ENCODE measurements around the gene PSMA6.
A peak's percentile ranks its signal among the peaks of the same experiment; 100 is the strongest.

Gene PSMA6

GRCh38 chr14:35292051-35292769, at the start of gene PSMA6:
PSMA6 (plus strand) TSS chr14:35292382; CDS start chr14:35292477, 95 bp downstream.
- peak within 1 kb of the TSS; percentile 92 for H3K4me3 ChIP-seq (ENCODE audit: low read depth, low read length)
- TF ChIP-seq, protein P1, sequence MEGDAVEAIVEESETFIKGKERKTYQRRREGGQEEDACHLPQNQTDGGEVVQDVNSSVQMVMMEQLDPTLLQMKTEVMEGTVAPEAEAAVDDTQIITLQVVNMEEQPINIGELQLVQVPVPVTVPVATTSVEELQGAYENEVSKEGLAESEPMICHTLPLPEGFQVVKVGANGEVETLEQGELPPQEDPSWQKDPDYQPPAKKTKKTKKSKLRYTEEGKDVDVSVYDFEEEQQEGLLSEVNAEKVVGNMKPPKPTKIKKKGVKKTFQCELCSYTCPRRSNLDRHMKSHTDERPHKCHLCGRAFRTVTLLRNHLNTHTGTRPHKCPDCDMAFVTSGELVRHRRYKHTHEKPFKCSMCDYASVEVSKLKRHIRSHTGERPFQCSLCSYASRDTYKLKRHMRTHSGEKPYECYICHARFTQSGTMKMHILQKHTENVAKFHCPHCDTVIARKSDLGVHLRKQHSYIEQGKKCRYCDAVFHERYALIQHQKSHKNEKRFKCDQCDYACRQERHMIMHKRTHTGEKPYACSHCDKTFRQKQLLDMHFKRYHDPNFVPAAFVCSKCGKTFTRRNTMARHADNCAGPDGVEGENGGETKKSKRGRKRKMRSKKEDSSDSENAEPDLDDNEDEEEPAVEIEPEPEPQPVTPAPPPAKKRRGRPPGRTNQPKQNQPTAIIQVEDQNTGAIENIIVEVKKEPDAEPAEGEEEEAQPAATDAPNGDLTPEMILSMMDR (conservative IDR thresholded peaks at IDR 0.05; ENCODE audit: low read depth, low read length), result no peak
- peak; percentile 99 for DNase-seq (ENCODE audit: low read depth)

- DNase-seq (ENCODE audit: low read depth), result no peak
- no peak overlapping the region for H3K4me3 ChIP-seq (ENCODE audit: low read depth, low read length)
- TF ChIP-seq, protein P1 (conservative IDR thresholded peaks at IDR 0.05; ENCODE audit: low read depth, low read length), result no peak
Observed at GRCh38 chr14:35242599-35243311, 49.4 kb upstream of the PSMA6 start.

- no peak for DNase-seq (ENCODE audit: low read depth)
- TF ChIP-seq, protein P1 (conservative IDR thresholded peaks at IDR 0.05; ENCODE audit: low read depth, low read length), result no peak
- no peak overlapping the region for H3K4me3 ChIP-seq (ENCODE audit: low read depth, low read length)
Observed at GRCh38 chr14:35243956-35244355, 48.2 kb upstream of the PSMA6 start.

DNA sequence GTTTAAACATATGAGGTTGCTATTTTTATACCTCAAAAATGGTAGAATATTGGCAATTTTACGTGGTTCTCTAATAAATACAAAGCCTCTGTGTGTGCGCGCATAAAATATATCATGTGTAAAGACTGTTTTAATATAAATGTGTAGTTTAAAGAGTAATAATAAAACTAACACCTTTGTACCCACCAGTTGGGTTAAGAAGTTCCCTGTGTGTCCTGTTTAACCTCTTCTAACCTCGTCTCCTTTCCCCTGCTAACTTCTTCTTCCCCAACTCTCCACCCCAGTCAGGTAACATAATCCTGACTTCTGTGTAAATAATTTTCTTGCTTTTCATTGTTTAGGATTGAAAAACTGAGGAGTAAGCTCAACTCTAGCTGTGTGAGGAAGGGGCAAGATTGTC, 47.6 kb upstream of the PSMA6 start:
- no peak overlapping the region for H3K4me3 ChIP-seq (ENCODE audit: low read depth, low read length)
- DNase-seq (ENCODE audit: low read depth), result no peak
- TF ChIP-seq, protein P1 (conservative IDR thresholded peaks at IDR 0.05; ENCODE audit: low read depth, low read length), result no peak

DNA sequence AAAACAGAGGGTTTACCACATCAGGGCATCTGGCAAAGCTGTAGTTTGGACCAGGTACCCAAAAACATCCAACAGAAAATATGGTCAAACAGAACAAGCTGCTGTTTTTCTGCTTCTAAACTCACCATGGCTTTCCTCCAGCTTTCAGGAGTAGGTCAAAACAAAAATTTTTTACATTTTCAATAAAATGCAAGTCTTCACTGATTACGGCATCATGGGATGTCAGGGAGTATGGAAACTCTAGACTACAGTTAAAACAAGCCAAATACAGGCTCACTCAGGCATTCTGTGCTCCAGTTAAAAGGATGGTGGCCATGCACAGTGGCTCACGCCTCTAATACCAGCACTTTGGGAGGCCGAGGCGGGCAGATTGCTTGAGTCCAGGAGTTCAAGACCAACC, 47.1 kb upstream of the PSMA6 start:
- TF ChIP-seq, protein P1 (conservative IDR thresholded peaks at IDR 0.05; ENCODE audit: low read depth, low read length), result no peak
- no peak for DNase-seq (ENCODE audit: low read depth)
- no peak overlapping the region for H3K4me3 ChIP-seq (ENCODE audit: low read depth, low read length)

DNA sequence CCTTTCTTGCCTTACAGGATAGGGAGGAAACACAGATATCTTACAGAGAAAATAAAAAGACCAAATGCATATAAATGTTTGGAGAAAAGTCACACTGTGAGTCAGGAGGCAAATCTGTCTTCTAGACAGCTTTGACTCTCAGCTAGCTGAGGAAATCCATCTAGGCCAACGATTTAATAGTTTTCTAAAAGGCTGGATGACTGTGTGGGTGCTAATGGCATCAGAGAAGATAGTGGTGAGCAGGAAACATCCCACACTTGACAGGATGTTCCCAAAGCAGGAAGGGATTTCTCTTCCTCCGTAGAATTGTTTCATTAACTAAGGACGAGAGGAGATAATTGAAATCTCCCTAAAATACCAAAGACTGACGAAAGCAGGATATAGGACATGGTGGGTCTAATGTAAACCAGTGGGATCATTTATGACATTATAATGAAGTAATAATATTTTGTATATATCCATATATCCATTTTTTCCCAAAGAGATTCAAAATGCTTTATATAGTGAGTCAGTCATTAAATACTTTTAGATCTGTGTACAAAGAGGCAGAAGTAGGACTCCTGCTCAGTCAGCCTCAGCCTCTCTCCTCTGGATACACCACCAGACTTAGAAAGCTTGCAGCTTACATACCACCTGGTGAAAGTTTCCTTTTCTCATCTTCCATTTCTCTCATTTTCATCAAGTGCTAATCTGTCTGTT, 44.3 kb upstream of the PSMA6 start:
- DNase-seq (ENCODE audit: low read depth), result no peak
- TF ChIP-seq, protein P1 (conservative IDR thresholded peaks at IDR 0.05; ENCODE audit: low read depth, low read length), result no peak
- no peak overlapping the region for H3K4me3 ChIP-seq (ENCODE audit: low read depth, low read length)

Measured in choroid plexus epithelial cell (primary cell).